Upper lobe of left lung (tissue), 6 donors: ENCODE data around the gene CMTR1. TPM values are rescaled to one million over a fixed set of nuclear protein-coding genes. Genes with fewer than 3 reads are reported as not detected.

Experiments used
- ATAC-seq, 2 donors: fragments of 200-7000 bp; cut with Tn5 transposase; one replicate each; pipeline ENCODE4 v1.9.1; 2022; ENCODE audit warnings: mild to moderate bottlenecking in 2 of 2, moderate library complexity in 2 of 2; ENCODE audit not compliant: low FRiP score in 2 of 2
- DNase-seq, 2 donors: peaks; one replicate each; pipeline ENCODE4 v3.0.0-alpha.2; 2019 to 2020
- H3K27ac ChIP-seq, 4 donors: fragments of 200-600 bp; sonication (generic); one replicate each; pipeline ENCODE4 v1.5.1; 2016 to 2019
- H3K27me3 ChIP-seq, 4 donors: fragments of 200-600 bp; sonication (generic); one replicate each; pipeline ENCODE4 v1.5.1; 2017 to 2019
- H3K36me3 ChIP-seq, 4 donors: fragments of 200-600 bp; sonication (generic); one replicate each; pipeline ENCODE4 v1.5.1; 2016 to 2019
- H3K4me1 ChIP-seq, 4 donors: fragments of 200-600 bp; sonication (generic); one replicate each; pipeline ENCODE4 v1.5.1; 2018 to 2019
- H3K4me3 ChIP-seq, 4 donors: fragments of 200-600 bp; sonication (generic); one replicate each; pipeline ENCODE4 v1.5.1; 2017 to 2019; ENCODE audit warnings: mild to moderate bottlenecking in 2 of 4, moderate library complexity in 1 of 4
- H3K9me3 ChIP-seq, 4 donors: fragments of 200-600 bp; sonication (generic); one replicate each; pipeline ENCODE4 v1.5.1; 2018 to 2019
- CTCF ChIP-seq, 6 experiments: fragments of 450-650 bp in 4 of 6; fragments of 200-600 bp in 2 of 6; sonication (generic) in 2 of 6; IDR thresholded peaks; one replicate each; pipeline ENCODE4 v1.5.1; 2016 to 2019; ENCODE audit warnings: antibody characterized with exemption in 6 of 6
- EP300 ChIP-seq, 4 donors: sonication (generic); formaldehyde crosslinking; IDR thresholded peaks; one replicate each; pipeline ENCODE4 v1.5.1; 2017; ENCODE audit warnings: antibody characterized with exemption in 4 of 4, control low read depth in 2 of 4
- POLR2A ChIP-seq, 4 donors: fragments of 450-650 bp; IDR thresholded peaks; one replicate each; pipeline ENCODE4 v1.5.1; 2016 to 2017; ENCODE audit warnings: antibody characterized with exemption in 4 of 4, mild to moderate bottlenecking in 2 of 4
- POLR2AphosphoS5 ChIP-seq, 2 donors: sonication (generic); formaldehyde crosslinking; IDR thresholded peaks; one replicate each; pipeline ENCODE4 v1.5.1; 2017; ENCODE audit warnings: antibody characterized with exemption in 2 of 2
- WGBS, 2 donors: methylation state at CpG; one replicate each; pipeline ENCODE4 v1.1.5; 2017 to 2018; 5-methylcytosine and 5-hydroxymethylcytosine counted together
- total RNA-seq, 6 donors: library from RNA; depleted of rRNA in 4 of 6; stranded (reverse); fragments of >200 nt in 4 of 6; gene quantifications; one replicate each; pipeline versions ENCODE4 v1.1.0 to v1.2.1, GENCODE V29; 2016 to 2021
- donor health status: DM: no; HTN: no; CAD: no; lungs with moderate emphysema.
- donor health status: DM: no; HTN: yes; CAD: no; lungs with severe emphysema.

Gene CMTR1
- total RNA-seq, 6 donors from 2014 or later, result 34.5 to 80.7 (median 38.1) TPM

GRCh38 chr6:37516076-37516919 is 83.3 kb downstream of the CMTR1 start:
- ATAC-seq, result peak in 1 of 2 donors; percentile 17
- H3K9me3 ChIP-seq, result no peaks in the 10 kb centered on the region
- H3K27ac ChIP-seq, result peak overlapping the region in 2 of 4 donors; percentile 50 to 56
- DNase-seq, result peak; percentile 62 to 83
- H3K4me1 ChIP-seq, result peaks cover 0 to 10% (median 8%) of the 10 kb centered on the region in 4 donors
- peaks cover 0 to 6% (median 0%) of the 10 kb centered on the region in 4 donors for H3K27me3 ChIP-seq
- 27 to 44% methylated on average over 5 to 18 of the region's 18 CpGs for WGBS, 2 donors
- H3K4me3 ChIP-seq, result peak overlapping the region in 1 of 4 donors; percentile 2
- no peak for TF ChIP-seq CTCF (IDR thresholded peaks at IDR 0.05)
- no peak for TF ChIP-seq EP300 (IDR thresholded peaks at IDR 0.05)
- TF ChIP-seq POLR2AphosphoS5 (IDR thresholded peaks at IDR 0.05), result peak in 1 of 2 donors; percentile 7
- TF ChIP-seq POLR2A (IDR thresholded peaks at IDR 0.05), result no peak
- H3K36me3 ChIP-seq, result no peaks in the 10 kb centered on the region

- DNase-seq, result peak in 1 of 2 donors; percentile 66
- Histone ChIP-seq H3K27me3 (peaks cover 0 to 6% (median 0%) of the 10 kb centered on the region in 4 donors), H3K4me3 (no peak overlapping the region), H3K9me3 (no peaks in the 10 kb centered on the region), H3K36me3 (no peaks in the 10 kb centered on the region), H3K4me1 (peaks cover 0 to 10% (median 8%) of the 10 kb centered on the region in 4 donors), H3K27ac (peak overlapping the region in 2 of 4 donors; percentile 50 to 56)
- peak in 1 of 2 donors; percentile 21 for ATAC-seq
- WGBS, 2 donors, result 70 to 81% methylated on average over 14 to 16 of the region's 16 CpGs
- no peak for TF ChIP-seq POLR2AphosphoS5 (IDR thresholded peaks at IDR 0.05)
- TF ChIP-seq EP300 (IDR thresholded peaks at IDR 0.05), result no peak
- no peak for TF ChIP-seq CTCF (IDR thresholded peaks at IDR 0.05)
- TF ChIP-seq POLR2A (IDR thresholded peaks at IDR 0.05), result no peak
These were observed 83.9 kb downstream of the CMTR1 start for GRCh38 chr6:37516920-37517405.

GRCh38 chr6:37517411-37517812 is 84.4 kb downstream of the CMTR1 start:
- Histone ChIP-seq H3K27me3 (peaks cover 0 to 2% (median 0%) of the 10 kb centered on the region in 4 donors), H3K9me3 (no peaks in the 10 kb centered on the region), H3K36me3 (no peaks in the 10 kb centered on the region), H3K4me3 (no peak overlapping the region), H3K4me1 (peaks cover 0 to 10% (median 8%) of the 10 kb centered on the region in 4 donors), H3K27ac (peak overlapping the region in 2 of 4 donors; percentile 50 to 56)
- ATAC-seq (peak in 1 of 2 donors; percentile 31), DNase-seq (no peak)
- TF ChIP-seq POLR2A (IDR thresholded peaks at IDR 0.05), result no peak
- no peak for TF ChIP-seq EP300 (IDR thresholded peaks at IDR 0.05)
- no peak for TF ChIP-seq POLR2AphosphoS5 (IDR thresholded peaks at IDR 0.05)
- TF ChIP-seq CTCF (IDR thresholded peaks at IDR 0.05), result no peak
- WGBS, 2 donors, result 47 to 50% methylated on average over 11 of the region's 11 CpGs

GRCh38 chr6:37518116-37518515 is 85.1 kb downstream of the CMTR1 start:
- no peak for DNase-seq

More at GRCh38 chr6:37518116-37518515, 85.1 kb downstream of the CMTR1 start:
- Histone ChIP-seq H3K9me3 (no peaks in the 10 kb centered on the region), H3K27ac (peak overlapping the region in 1 of 4 donors; percentile 5), H3K4me3 (no peak overlapping the region), H3K36me3 (no peaks in the 10 kb centered on the region), H3K4me1 (peaks cover 0 to 10% (median 8%) of the 10 kb centered on the region in 4 donors), H3K27me3 (no peaks in the 10 kb centered on the region)
- ATAC-seq, result no peak
- WGBS, 2 donors, result 83 to 88% methylated on average over 4 to 5 of the region's 6 CpGs
- TF ChIP-seq POLR2AphosphoS5 (IDR thresholded peaks at IDR 0.05) (no peak), POLR2A (IDR thresholded peaks at IDR 0.05) (no peak), CTCF (IDR thresholded peaks at IDR 0.05) (no peak), EP300 (IDR thresholded peaks at IDR 0.05) (no peak)
